SH-SY5Y (cell line): ENCODE data around the gene LRFN2.

Source experiments
- GATA2 ChIP-seq: IDR thresholded peaks from 2 replicates; pipeline ENCODE4 v1.6.1; 2011; ENCODE audit warnings: mild to moderate bottlenecking, low read depth, low read length
- GATA3 ChIP-seq: IDR thresholded peaks from 2 replicates; pipeline ENCODE4 v1.6.1; 2011; ENCODE audit warnings: low read depth, mild to moderate bottlenecking, low read length, moderate library complexity

LRFN2 gene

GRCh38 chr6:40356242-40356910 lies 230.8 kb downstream of the LRFN2 start:
- TF ChIP-seq GATA2: no peak
- TF ChIP-seq GATA3: no peak

- no peak for TF ChIP-seq GATA2
Observed at GRCh38 chr6:40355532-40355931, 231.6 kb downstream of the LRFN2 start.

- TF ChIP-seq GATA3 (no peak), GATA2 (no peak)
Observed at GRCh38 chr6:40355066-40355465, 232.1 kb downstream of the LRFN2 start.

GRCh38 chr6:40353967-40354452 lies 233.2 kb downstream of the LRFN2 start:
- TF ChIP-seq GATA2 (no peak), GATA3 (no peak)

GRCh38 chr6:40353197-40353966 lies 233.8 kb downstream of the LRFN2 start:
- TF ChIP-seq GATA3: no peak
- no peak for TF ChIP-seq GATA2

GRCh38 chr6:40352527-40353170 lies 234.5 kb downstream of the LRFN2 start:
- TF ChIP-seq GATA2 (no peak), GATA3 (no peak)

GRCh38 chr6:40352006-40352405 lies 235.2 kb downstream of the LRFN2 start:
- TF ChIP-seq GATA2 (no peak), GATA3 (no peak)

- TF ChIP-seq GATA2 (no peak), GATA3 (no peak)
Observed at GRCh38 chr6:40350747-40351217, 236.4 kb downstream of the LRFN2 start.

GRCh38 chr6:40349901-40350746 lies 237.0 kb downstream of the LRFN2 start:
- TF ChIP-seq GATA3 (no peak), GATA2 (no peak)

GRCh38 chr6:40349123-40349900 lies 237.9 kb downstream of the LRFN2 start:
- no peak for TF ChIP-seq GATA3
- no peak for TF ChIP-seq GATA2

GRCh38 chr6:40348591-40348990 lies 238.6 kb downstream of the LRFN2 start:
- TF ChIP-seq GATA3: no peak
- no peak for TF ChIP-seq GATA2

- no peak for TF ChIP-seq GATA3
- TF ChIP-seq GATA2: no peak
Observed at GRCh38 chr6:40347571-40348011, 239.6 kb downstream of the LRFN2 start.

GRCh38 chr6:40346246-40346645 lies 240.9 kb downstream of the LRFN2 start:
- TF ChIP-seq GATA2 (no peak), GATA3 (no peak)
